GM12874 (cell line): ENCODE results near the gene MUC13.

Experiments used
- TF ChIP-seq, protein P1 (sequence below): IDR thresholded peaks from 2 replicates; pipeline ENCODE4 v1.5.1; 2011; ENCODE audit warnings: low read depth, mild to moderate bottlenecking, control low read depth, low read length, moderate library complexity; ENCODE audit not compliant: insufficient read depth

The MUC13 gene

GRCh38 chr3:124963755-124964154 lies 29.2 kb upstream of the MUC13 start:
- TF ChIP-seq, protein P1, sequence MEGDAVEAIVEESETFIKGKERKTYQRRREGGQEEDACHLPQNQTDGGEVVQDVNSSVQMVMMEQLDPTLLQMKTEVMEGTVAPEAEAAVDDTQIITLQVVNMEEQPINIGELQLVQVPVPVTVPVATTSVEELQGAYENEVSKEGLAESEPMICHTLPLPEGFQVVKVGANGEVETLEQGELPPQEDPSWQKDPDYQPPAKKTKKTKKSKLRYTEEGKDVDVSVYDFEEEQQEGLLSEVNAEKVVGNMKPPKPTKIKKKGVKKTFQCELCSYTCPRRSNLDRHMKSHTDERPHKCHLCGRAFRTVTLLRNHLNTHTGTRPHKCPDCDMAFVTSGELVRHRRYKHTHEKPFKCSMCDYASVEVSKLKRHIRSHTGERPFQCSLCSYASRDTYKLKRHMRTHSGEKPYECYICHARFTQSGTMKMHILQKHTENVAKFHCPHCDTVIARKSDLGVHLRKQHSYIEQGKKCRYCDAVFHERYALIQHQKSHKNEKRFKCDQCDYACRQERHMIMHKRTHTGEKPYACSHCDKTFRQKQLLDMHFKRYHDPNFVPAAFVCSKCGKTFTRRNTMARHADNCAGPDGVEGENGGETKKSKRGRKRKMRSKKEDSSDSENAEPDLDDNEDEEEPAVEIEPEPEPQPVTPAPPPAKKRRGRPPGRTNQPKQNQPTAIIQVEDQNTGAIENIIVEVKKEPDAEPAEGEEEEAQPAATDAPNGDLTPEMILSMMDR: no peak

DNA sequence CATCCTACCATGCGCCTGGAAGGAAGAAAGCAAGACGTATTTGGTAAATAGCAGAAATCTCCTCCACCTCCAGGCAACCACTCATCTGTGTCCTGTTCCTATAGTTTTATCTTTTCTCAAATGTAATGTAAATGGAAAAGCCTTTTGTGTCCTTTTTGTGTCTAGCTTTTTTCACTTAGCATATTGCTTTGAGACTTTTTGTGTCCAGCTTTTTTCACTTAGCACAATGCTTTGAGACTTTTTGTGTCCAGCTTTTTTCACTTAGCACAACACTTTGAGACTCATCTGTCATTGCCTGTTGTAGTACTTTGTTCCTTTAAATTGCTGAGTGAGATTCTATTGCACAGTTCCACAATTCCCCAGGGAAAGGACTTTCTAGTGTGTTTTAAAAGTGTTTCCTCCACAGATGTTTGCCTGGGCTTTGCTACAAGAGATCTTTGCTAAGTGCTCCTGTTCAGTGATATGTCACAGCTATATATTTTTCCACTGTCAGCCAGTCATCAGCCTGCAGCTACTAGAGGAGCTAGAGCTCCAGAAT lies 27.9 kb upstream of the MUC13 start:
- TF ChIP-seq, protein P1: no peak

GRCh38 chr3:124960698-124961097 lies 26.1 kb upstream of the MUC13 start:
- TF ChIP-seq, protein P1: no peak

DNA sequence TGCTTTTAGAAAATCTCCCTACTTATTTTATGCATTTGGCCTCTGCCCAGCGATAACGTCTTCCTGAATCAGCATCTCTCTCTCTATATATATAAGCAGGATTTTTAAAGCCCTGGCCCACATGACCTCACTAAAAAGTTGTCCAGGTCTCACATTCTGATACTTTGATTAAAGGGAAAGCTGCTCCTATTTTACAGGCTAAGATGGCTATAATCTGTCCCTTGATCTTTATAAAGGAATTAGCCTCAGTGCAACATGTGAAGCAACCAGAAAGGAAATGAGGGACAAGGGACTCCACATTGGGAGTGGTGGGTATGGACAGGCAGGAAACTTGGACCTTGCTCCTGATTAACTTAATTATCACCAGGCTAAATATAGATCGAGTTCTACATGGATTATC lies 25.6 kb upstream of the MUC13 start:
- TF ChIP-seq, protein P1: no peak

- TF ChIP-seq, protein P1: no peak
Observed at GRCh38 chr3:124952282-124952855, 17.8 kb upstream of the MUC13 start.

DNA sequence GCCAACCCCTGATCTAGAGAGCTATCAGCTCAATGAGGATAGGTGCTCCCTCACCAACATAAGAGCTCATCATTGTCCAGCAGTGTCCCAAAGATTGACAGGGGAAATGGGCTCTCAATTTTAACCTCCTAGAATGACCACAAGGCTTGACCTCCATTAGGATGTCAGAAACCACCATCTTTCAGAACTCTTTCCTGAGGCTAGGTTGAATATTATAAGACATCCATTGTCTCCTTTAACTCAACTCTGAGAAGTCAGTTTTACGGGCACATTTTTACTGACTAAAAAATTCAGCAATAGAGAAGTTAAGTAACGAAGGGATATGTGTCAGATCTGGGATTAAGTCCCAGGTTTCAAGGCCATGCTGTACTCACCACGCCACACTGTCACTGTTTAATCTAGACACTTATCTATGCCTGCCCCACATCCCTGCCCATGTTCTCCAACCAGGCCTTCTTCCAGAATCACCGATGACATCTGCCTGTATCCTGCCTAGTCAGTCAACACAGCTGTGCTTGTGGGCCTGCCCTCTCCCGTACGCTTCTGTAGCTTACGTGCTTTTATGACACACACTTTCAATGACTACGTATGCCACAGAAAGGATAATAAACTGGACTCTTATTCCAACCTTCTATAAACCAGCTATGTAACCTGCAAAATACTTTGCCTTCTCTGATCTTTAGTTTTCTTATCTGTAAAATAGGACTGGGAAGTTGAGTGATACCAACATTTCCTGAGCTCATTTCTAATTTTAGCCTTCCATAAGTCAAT lies 17.1 kb upstream of the MUC13 start:
- TF ChIP-seq, protein P1: no peak

DNA sequence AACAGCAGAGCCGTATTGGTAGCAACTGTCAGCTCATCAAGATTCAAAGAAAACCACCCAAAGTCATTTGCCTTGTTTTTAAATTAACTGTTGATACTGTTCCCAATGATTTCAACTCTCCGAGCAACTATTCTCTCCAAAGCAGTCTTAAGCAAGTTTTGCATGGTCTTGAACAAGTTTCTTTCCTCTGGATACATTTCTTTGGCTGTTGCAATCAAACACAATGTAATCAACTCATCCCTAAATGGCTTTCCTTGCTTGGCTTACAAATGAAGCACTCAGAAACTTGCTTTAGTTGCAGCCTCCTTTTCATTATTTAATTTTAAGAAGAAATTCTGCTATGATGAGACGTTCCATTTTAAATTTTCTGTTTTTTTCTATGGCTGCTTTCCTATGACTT lies 15.5 kb upstream of the MUC13 start:
- TF ChIP-seq, protein P1: no peak
